Epithelial cell of umbilical artery (primary cell): ENCODE data around the gene AQP12B. TPM values are rescaled to one million over a fixed set of nuclear protein-coding genes. Genes with fewer than 3 reads are reported as not detected.

ENCODE experiments used
- total RNA-seq: library from RNA; depleted of rRNA; stranded (reverse); fragments of >200 nt; gene quantifications from 2 replicates; pipeline ENCODE4 v1.2.3, GENCODE V29; 2014

Gene AQP12B
- not detected in 2 replicates for total RNA-seq

GRCh38 chr2:240682431-240683224 lies at the start of gene AQP12B:
AQP12B (minus strand) TSS chr2:240682885; CDS start chr2:240682837, 48 bp downstream.

GRCh38 chr2:240691631-240692420 lies 9.1 kb upstream of the AQP12B start, which contains the start of gene AQP12A:
AQP12A (plus strand) TSS chr2:240691866; CDS start chr2:240691914, 48 bp downstream.

Other genes with a start within 250 kb of the AQP12B start
- gene GPC1, start 247.2 kb downstream of the AQP12B start, total RNA-seq, result 10.4 and 10.5 TPM in 2 replicates
- gene ANKMY1, start 124.9 kb downstream of the AQP12B start, total RNA-seq, result 4.0 and 4.9 TPM in 2 replicates
- 2.7 and 3.2 TPM in 2 replicates for gene DUSP28, start 122.5 kb downstream of the AQP12B start, total RNA-seq
- gene RNPEPL1, start 114.4 kb downstream of the AQP12B start, total RNA-seq, result 7.6 and 20.1 TPM in 2 replicates
- 20.1 and 23.7 TPM in 2 replicates for gene CAPN10, start 96.2 kb downstream of the AQP12B start, total RNA-seq
- gene GPR35, start 57.4 kb downstream of the AQP12B start, total RNA-seq, result 0.15 TPM in 1 of 2 replicates, not detected in the other
- not detected in 2 replicates for gene AQP12A, start 9.0 kb upstream of the AQP12B start, total RNA-seq
- gene KIF1A, start 137.3 kb upstream of the AQP12B start, total RNA-seq, result under 0.01 TPM in 1 of 2 replicates, not detected in the other
- not detected in 2 replicates for gene AGXT, start 185.9 kb upstream of the AQP12B start, total RNA-seq
- gene MAB21L4, start 213.3 kb upstream of the AQP12B start, total RNA-seq, result not detected in 2 replicates
- not detected in 2 replicates for gene CROCC2, start 223.5 kb upstream of the AQP12B start, total RNA-seq